Measurements from ENCODE around the gene BACE1.
"Not testable (repeated sequence)": the region's sequence is repeated elsewhere in the genome, so short reads cannot be mapped to it uniquely, and the experiment has no call there.

Gene BACE1

DNA sequence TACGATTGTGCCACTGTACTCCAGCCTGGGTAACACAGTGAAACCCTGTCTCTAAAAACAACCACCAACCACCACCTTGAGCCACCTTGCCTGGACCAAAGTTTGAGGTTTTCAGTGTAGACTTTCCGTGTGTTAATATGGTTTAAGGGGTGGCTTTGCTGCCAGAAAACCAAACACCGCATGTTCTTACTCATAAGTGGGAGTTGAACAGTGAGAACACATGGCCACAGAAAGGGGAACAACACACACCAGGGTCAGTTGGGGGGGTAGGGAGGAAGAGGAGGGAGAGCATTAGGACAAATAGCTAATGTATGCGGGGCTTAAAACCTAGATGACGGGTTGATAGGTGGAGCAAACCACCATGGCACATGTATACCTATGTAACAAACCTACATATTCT, 43.9 kb downstream of the BACE1 start:
- DNase-seq, result not testable (repeated sequence)

DNA sequence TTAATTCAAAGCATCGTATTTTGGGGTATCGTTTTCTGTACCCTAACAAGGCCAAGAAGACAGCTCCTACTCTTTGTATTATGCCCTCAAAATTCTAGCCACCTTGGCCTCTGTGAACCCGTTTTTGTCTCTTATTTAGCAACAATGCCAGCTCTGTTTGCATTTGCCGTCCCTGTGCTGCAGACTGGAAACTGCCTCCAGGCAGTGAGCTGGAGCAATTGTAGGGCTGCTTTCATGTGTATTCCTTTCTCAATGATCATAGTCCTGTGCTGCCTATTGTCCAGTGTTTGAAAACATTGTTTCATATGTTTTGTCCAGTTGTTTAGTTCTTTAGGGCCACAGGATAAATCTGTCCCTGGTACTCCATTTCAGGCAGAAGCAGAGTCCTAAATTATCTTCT, 44.8 kb downstream of the BACE1 start:
- DNase-seq, result no peak

DNA sequence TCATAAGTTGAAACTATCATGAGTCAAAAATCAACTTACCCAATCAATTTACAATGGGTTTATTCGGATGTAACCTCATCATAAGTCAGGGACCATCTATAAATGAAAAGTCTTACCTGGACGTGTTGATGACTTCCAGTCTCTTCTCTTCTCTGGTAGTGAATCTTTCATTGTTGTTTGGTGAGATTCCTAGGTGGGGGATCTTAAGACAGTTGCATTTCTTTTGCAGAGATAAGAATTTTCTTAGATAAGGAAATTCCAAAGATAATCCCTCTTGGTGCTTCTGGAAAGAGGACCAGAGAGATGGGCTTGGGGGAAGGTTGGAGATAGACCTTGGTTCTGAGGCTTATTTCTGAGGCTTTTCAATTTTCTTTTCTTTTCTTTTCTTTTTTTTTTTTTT, 46.2 kb downstream of the BACE1 start:
- DNase-seq, result no peak

DNA sequence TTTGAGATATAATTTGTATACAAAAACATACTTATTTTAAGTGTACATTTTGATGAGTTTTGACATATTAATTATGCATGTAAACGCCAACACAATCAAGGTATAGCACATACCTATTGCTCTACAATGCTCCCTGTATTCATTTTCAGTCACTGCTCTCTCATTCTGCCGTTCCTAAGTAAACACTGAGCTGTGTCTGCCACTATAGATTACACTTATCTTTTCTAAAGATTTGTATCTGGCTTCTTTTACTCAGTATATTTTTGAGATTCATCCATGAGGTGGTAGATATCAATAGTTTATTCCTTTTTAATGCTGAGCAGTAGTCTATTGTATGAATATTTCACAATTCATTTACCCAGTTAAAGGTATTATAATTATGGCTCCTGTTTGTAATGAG, 50.3 kb downstream of the BACE1 start:
- no peak for DNase-seq

DNA sequence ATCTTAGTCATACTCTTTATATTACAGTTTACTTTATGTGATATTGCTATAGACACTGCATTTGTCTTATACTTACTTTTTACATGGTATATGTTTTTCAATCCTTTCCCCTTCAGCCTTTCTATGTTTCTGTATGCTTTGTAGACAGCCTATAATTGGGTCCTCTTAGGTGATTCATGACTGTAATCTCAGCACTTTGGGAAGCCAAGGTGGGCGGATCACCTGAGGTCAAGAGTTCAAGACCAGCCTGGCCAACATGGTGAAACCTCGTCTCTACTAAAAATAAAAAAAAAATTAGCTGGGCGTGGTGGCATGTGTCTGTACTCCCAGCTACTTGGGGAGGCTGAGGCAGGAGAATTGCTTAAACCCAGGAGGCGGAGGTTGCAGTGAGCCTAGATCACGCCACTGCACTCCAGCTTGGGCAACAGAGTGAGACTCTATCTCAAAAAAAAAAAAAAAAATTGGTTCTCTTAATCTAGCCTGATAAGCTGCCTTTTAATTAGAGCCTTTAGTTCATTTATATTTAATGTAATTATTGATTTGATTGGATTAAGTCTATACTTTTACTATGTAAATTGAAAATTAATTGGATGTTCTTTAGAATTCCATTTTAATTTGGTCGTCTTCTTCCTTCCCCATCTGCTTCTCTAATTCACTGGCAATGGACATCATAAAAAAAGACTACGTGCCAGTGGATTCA, 51.3 kb downstream of the BACE1 start:
- not testable (repeated sequence) for DNase-seq

DNA sequence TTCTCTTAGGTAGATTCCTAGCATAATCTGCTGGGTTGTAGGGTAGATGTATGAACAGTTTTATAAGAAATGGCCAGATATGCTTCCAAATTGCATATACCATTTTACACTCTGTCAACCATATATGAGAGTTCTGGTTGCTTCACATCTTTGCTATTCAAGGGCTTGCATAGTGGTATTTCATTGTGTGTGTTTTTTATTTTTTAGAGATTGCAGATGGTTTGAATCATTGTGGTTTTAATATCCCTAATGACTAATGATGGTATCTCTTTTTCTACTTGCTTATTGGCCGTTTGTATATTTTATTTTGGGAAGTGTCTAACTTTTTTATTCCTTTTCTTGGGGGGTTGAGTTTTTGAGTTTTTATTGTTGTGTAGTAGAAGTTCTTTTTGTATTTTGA, 56.6 kb downstream of the BACE1 start:
- DNase-seq, result no peak

DNA sequence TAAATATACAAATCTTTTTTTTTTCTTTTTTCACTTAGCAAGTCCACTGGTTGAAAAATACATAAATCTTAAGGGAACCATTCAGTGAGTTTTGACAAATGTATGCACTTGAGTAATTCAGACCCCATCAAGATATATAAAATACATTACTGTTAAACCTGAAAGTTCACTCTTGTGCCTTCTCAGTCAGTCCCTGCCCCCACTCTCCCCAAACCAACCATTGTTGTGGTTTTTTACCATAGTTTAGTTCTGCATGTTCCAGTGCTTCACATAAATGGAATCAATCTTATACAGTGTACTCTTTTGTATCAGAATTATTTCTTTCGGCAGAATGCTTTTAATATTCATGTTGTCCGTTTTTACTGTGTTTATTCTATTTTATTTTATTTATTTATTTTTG, 57.5 kb downstream of the BACE1 start:
- DNase-seq, result no peak

DNA sequence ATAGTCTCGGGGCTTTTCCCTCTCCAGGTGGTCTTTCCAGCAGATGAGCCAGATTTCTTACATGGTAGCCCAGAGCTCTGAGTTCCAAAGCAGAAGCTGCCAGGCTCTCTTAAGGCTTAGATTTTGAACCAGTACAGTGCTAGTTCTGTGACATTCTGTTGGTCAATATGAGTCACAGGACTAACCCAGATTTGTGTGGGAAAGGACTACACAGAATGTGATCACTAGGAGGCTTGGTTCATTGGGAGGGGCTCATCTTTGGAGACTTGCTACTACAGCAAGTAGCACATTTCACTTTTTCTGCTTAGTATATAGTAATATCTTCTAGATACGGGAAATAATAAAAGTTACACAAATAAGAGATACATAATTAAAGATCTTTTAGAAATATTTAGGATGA, 59.5 kb downstream of the BACE1 start:
- no peak for DNase-seq

DNA sequence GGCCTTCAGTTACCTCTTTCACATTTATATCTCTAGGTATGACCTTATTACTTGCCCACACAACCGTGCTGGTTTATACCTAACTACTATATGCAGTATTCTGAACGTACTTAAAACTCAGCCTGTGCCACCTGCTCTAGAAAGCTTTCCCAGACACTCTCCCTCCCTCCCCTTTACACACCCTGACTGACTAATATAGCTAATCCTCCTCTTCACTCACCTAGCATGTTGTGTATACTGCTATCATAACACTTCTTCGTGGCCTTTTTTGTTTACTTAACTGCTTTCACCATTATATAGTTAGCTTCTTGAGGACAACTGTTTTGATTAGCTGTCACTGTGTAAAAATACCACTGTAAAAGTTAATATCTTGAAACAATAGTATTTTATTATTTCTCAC, 60.1 kb downstream of the BACE1 start:
- no peak for DNase-seq

DNA sequence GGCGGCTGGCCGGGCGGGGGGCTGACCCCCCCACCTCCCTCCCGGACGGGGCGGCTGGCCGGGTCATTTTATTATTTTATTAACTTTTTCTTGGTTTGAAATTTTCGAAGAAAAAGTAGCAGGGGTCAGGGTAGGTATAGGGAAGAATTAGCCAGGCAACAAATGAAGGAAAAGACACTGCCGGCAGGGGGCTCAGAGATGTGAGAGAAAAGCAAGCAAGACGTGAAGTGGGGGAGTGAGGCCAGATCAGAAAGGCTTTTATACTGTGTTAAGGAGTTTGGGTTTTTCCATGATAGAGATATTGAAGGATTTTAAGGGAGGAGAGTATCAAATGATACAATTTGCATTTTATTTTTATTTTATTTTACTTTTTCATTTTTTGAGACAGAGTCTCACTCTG, 64.5 kb downstream of the BACE1 start:
- DNase-seq, result no peak

DNA sequence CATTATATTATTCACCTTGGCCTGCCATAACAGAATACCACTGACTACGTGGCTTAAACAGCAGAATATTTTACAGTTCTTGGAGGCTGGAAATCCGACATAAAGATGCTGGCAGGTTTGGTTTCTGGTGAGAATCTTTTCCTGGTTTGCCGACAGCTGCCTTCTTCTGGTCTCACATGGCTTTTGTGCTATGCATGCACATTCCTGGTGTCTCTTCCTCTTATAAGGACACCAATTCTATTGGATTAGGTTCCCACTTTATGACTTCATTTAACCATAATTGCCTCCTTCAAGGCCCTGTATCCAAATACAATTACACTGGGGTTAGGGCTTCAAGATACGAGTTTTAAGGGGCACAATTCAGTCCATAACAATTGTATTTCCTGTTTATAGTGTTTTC, 66.5 kb downstream of the BACE1 start:
- no peak for DNase-seq

DNA sequence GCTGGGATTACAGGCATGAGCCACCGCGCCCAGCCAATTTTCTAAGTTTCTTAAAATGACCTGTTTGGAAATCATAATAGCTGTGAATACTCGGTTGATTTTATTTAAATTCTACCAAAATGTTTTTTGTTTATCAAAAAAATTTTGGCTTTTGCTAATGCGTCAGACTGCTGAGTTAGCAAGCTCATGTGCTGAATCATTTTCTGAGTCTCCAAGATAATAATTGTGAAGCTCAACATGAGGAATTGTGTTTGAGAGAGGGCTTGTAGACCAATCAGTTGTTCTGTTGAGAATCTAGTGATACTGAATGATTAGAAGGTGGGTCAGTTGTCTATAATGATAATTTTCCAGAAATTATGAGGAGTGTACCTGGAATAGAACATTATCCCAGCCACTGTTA, 67.7 kb downstream of the BACE1 start:
- no peak for DNase-seq

DNA sequence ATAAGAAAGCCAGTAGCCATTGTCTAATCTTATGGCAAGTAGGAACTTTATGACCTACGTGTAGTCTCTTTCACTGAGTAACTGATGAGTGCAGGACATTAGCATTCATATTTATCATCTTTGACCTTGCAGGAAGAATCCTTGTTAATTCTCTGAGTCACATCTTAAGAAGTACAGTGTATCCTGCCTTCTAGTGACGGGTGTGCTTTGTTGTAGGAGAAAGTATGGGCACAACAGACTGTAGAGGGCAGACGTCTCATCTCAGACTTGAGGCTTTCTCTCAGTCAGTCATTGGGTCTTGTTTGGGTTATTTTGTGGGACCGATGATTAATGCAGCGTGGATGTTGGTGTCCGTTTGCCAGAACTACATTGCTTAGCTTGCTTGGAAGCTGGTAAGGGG, 76.8 kb downstream of the BACE1 start:
- no peak for DNase-seq

DNA sequence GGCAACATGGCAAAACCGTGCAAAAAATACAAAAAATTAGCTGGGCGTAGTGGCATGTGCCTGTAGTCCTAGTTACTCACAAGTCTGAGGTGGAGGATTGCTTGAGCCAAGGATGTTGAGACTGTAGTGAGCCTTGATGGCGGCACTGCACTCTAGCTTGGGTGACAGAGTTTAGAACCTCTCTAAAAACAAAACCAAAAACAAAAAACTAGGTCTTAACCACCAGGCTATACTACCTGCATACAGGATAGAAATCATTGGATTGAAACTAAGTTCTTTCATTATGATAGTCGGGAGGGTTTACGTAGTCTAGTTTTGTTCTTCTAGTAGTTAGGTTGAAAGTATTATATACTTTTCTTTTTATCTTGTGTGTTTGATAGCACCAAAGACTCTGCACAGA, 77.8 kb downstream of the BACE1 start:
- DNase-seq, result no peak

All from OCI-M1 (cell line).